Astrocyte of the spinal cord (primary cell): Measurements from ENCODE around the gene FKBP1A.

Experiments used
- DNase-seq: peaks from one replicate; pipeline ENCODE4 v3.0.0; 2011; ENCODE audit warnings: low read depth, low spot score
- H3K4me3 ChIP-seq: 2 replicates; pipeline ENCODE4 v1.5.1; 2011; ENCODE audit warnings: low read depth, mild to moderate bottlenecking, low read length, moderate library complexity
- in situ Hi-C: cut with HindIII; loops from 2 replicates; pipeline ENCODE4 v1.10.0; 2017; ENCODE audit warnings: low sequenced_read_pairs
- TF ChIP-seq, protein P1 (sequence below): IDR thresholded peaks from 2 replicates; pipeline ENCODE4 v1.5.1; 2012; ENCODE audit warnings: low read depth, mild to moderate bottlenecking, low read length, inconsistent platforms

FKBP1A gene

DNA sequence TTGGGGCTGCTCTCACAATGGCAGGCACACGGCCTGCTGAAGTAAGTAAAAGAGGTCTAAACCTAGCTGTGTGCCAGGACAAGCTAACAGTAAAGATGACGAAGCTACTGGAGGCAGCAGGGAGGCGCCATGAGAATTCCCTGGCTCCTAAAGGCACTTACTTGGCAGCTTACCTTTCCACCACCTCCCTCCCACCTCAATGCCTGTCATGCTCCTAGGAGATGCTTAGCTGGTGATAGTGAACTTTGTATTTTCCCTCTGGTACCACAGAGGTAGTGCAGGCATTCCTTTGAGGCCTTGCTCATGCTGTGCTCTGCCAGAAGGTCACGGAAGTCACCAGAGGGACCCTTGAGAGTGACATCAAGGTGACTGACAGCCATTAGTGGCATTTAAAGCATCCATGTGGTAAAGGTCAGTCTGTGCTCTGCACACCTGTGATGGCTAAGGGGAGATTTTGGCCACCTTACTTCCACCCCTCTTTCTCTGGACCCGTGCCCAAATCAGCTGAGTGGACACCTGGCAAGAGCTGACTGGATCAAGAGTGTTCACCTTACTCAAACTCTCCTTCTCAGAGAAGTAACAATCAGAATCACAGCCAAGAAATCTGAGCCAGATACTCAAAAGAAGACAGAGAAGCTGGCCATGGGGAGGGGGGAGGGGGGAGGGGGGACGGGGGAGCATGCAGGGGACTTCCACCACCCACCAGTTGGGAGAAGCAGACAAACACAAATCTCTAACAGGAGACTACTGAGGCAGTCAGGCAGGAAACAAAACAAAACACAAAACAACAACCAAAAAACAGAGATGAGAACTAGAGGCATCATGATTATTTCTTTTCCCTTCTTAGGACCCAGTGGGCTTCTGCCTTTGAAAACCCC is 2.9 kb downstream of the FKBP1A start:
- in situ Hi-C loops: no loop called here
- TF ChIP-seq, protein P1, sequence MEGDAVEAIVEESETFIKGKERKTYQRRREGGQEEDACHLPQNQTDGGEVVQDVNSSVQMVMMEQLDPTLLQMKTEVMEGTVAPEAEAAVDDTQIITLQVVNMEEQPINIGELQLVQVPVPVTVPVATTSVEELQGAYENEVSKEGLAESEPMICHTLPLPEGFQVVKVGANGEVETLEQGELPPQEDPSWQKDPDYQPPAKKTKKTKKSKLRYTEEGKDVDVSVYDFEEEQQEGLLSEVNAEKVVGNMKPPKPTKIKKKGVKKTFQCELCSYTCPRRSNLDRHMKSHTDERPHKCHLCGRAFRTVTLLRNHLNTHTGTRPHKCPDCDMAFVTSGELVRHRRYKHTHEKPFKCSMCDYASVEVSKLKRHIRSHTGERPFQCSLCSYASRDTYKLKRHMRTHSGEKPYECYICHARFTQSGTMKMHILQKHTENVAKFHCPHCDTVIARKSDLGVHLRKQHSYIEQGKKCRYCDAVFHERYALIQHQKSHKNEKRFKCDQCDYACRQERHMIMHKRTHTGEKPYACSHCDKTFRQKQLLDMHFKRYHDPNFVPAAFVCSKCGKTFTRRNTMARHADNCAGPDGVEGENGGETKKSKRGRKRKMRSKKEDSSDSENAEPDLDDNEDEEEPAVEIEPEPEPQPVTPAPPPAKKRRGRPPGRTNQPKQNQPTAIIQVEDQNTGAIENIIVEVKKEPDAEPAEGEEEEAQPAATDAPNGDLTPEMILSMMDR: no peak
- no peak overlapping the region for H3K4me3 ChIP-seq
- DNase-seq: no peak

DNA sequence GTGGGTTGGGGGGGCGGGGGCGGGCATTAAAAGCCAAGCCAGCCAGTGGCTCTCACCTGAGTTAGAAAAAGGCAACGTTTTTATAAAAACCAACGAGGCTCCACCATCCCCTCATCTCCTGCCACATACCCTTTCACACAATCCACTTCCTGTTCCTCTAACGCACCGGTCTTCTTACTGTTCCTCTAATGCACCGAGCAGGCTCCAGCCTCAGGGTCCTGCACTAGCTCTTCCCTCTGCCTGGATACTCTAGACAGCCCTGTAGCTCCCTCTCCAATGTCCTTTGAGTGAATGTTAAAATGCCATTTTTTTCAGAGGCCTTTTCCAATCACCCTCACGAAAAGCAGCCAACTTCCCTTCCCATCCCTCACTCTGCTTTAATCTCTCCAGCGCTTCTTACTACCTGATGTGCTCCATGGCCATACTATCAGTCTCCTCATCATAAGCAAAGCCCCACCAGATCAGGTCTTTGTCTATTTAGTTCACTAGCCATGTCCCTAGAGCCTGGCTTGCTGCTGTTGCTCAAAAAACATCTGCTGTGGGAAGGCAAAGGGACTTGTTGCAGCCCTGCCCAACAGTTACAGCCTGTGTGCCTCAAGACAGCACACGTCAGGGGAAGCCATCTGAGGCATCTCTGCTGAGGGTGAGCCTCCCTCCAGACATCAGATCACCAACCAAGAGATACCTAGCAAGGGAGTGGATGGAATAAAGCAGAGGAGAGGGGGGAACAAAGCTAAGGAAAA is 3.9 kb downstream of the FKBP1A start:
- in situ Hi-C loops: no loop called here
- TF ChIP-seq, protein P1: no peak
- H3K4me3 ChIP-seq: no peak overlapping the region
- DNase-seq: no peak

GRCh38 chr20:1388253-1388652 is 4.6 kb downstream of the FKBP1A start:
- no peak overlapping the region for H3K4me3 ChIP-seq
- in situ Hi-C loops: no loop called here
- no peak for DNase-seq
- TF ChIP-seq, protein P1: no peak

DNA sequence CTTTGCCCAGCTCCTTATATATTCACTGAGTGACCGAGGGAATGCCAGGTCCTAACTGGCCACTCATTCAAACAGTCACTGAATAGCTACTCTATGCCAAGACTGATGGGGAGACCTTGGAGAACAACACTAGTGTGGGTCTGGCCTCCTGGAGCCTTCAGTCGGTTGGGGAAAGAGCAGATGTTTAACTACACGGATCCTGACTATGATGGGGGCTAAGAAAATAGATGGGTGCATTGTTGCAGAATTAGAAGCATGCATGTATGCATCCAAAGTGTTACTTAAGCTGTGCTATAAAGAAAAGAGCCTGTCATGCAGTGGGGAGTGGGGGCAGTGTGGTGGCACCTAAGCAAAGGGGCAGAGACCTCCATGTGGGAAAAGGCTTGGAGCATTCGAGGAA is 6.5 kb downstream of the FKBP1A start:
- H3K4me3 ChIP-seq: no peak overlapping the region
- DNase-seq: no peak
- TF ChIP-seq, protein P1: no peak
- in situ Hi-C loops: no loop called here

- no peak for DNase-seq
Measured at GRCh38 chr20:1383623-1384404, 9.0 kb downstream of the FKBP1A start.

GRCh38 chr20:1382670-1383069 is 10.2 kb downstream of the FKBP1A start:
- no peak for DNase-seq
- in situ Hi-C loops: no loop called here
- TF ChIP-seq, protein P1: no peak
- H3K4me3 ChIP-seq: no peak overlapping the region

More at GRCh38 chr20:1383623-1384404, 9.0 kb downstream of the FKBP1A start:
- in situ Hi-C loops: no loop called here
- no peak overlapping the region for H3K4me3 ChIP-seq
- TF ChIP-seq, protein P1: no peak
